Transverse colon (tissue), 4 donors: ENCODE measurements around the gene PRRC1. TPM values are rescaled to one million over a fixed set of nuclear protein-coding genes. Genes with fewer than 3 reads are reported as not detected.

Experiments used
- DNase-seq: peaks from one replicate; pipeline ENCODE4 v3.0.0-alpha.2; 2019
- H3K27ac ChIP-seq, 4 donors: fragments of 200-600 bp; sonication (generic); 2 replicates each; pipeline ENCODE4 v1.5.1; 2016 to 2018; ENCODE audit warnings: inconsistent platforms in 4 of 4
- H3K27me3 ChIP-seq: fragments of 200-600 bp; sonication (generic); 2 replicates; pipeline ENCODE4 v1.5.1; 2017; ENCODE audit warnings: inconsistent platforms
- H3K36me3 ChIP-seq, 4 donors: fragments of 200-600 bp; sonication (generic); 2 replicates each; pipeline ENCODE4 v1.5.1; 2017 to 2019; ENCODE audit warnings: inconsistent platforms in 4 of 4
- H3K4me1 ChIP-seq, 4 donors: fragments of 200-600 bp; sonication (generic); 2 replicates each; pipeline ENCODE4 v1.5.1; 2017 to 2020; ENCODE audit warnings: inconsistent platforms in 4 of 4
- H3K4me3 ChIP-seq, 4 donors: fragments of 200-600 bp; sonication (generic); 1 replicate in 1 of 4; 2 replicates in 3 of 4; pipeline versions ENCODE4 v1.5.1 to v1.6.1; 2017 to 2019; ENCODE audit warnings: inconsistent platforms in 4 of 4
- H3K9me3 ChIP-seq, 2 donors: fragments of 200-600 bp; sonication (generic); 2 replicates each; pipeline ENCODE4 v1.5.1; 2017 to 2019; ENCODE audit warnings: inconsistent platforms in 2 of 2
- CTCF ChIP-seq, 5 experiments: fragments of 200-600 bp in 3 of 5; fragments of 450-650 bp in 2 of 5; sonication (generic) in 3 of 5; IDR thresholded peaks; 1 replicate in 2 of 5; 2 replicates in 3 of 5; pipeline ENCODE4 v1.5.1; 2016 to 2017; ENCODE audit warnings: antibody characterized with exemption in 5 of 5, inconsistent platforms in 3 of 5, mild to moderate bottlenecking in 2 of 5, moderate library complexity in 1 of 5
- EP300 ChIP-seq: sonication (generic); formaldehyde crosslinking; IDR thresholded peaks from one replicate; pipeline ENCODE4 v1.6.1; 2017; ENCODE audit warnings: antibody characterized with exemption, low read depth
- POLR2A ChIP-seq: fragments of 450-650 bp; IDR thresholded peaks from one replicate; pipeline ENCODE4 v1.6.1; 2016; ENCODE audit warnings: antibody characterized with exemption, mild to moderate bottlenecking, moderate library complexity
- POLR2AphosphoS5 ChIP-seq, 3 donors: sonication (generic); formaldehyde crosslinking; IDR thresholded peaks; one replicate each; pipeline ENCODE4 v1.6.1; 2016; ENCODE audit warnings: antibody characterized with exemption in 3 of 3
- WGBS, 2 donors: methylation state at CpG; one replicate each; pipeline ENCODE4 v1.1.5; 2018; ENCODE audit warnings: low coverage in 1 of 2; 5-methylcytosine and 5-hydroxymethylcytosine counted together
- in situ Hi-C, 4 donors: fragments of 200-750 bp; cut with MboI; loops; one replicate each; pipeline versions ENCODE4 v1.15.0 to v1.15.1; 2017; ENCODE audit warnings: low sequenced_read_pairs in 3 of 4, low pct_ligation_motif_present in 1 of 4, low pct_unique_long_range_greater_than_20kb in 1 of 4
- intact Hi-C: fragments of 100-400 bp; cut with DNase I; formaldehyde crosslinking; loops from one replicate; pipeline ENCODE4 v1.15.1; 2023; ENCODE audit warnings: low total_unique reads
- total RNA-seq, 4 donors: library from RNA; depleted of rRNA; stranded (reverse); fragments of >200 nt; gene quantifications; one replicate each; pipeline ENCODE4 v1.1.0, GENCODE V29; 2016

Gene PRRC1
- total RNA-seq, 4 donors from 2014 or later: 11.2 to 56.0 (median 29.4) TPM

- 73 to 82% methylated on average over 3 of the region's 3 CpGs for WGBS, 2 donors
- no peak for DNase-seq
- in situ Hi-C loops (loop anchor here in 1 of 4 donors (25.0 kb wide), 1 partner anchor 913 kb away; no protein-coding TSS in a partner anchor), intact Hi-C loops (no loop called here)
- Histone ChIP-seq H3K9me3 (no peaks in the 10 kb centered on the region), H3K4me3 (no peak overlapping the region), H3K27ac (no peak overlapping the region), H3K36me3 (no peaks in the 10 kb centered on the region), H3K4me1 (peaks cover 0 to 7% (median 0%) of the 10 kb centered on the region in 4 donors), H3K27me3 (no peaks in the 10 kb centered on the region)
- TF ChIP-seq CTCF (IDR thresholded peaks at IDR 0.05) (no peak), POLR2A (no peak), POLR2AphosphoS5 (IDR thresholded peaks at IDR 0.05) (no peak), EP300 (no peak)
These were observed 81.9 kb downstream of the PRRC1 start for GRCh38 chr5:127599320-127599719.

- H3K4me3 ChIP-seq: no peak overlapping the region
- H3K27ac ChIP-seq: no peak overlapping the region
- TF ChIP-seq POLR2AphosphoS5 (IDR thresholded peaks at IDR 0.05) (no peak), CTCF (IDR thresholded peaks at IDR 0.05) (no peak), EP300 (no peak), POLR2A (no peak)
- no peaks in the 10 kb centered on the region for H3K36me3 ChIP-seq
- in situ Hi-C loops (loop anchor here in 1 of 4 donors (25.0 kb wide), 1 partner anchor 912 kb away; no protein-coding TSS in a partner anchor), intact Hi-C loops (no loop called here)
- DNase-seq: no peak
- 79 to 89% methylated on average over 3 to 4 of the region's 4 CpGs for WGBS, 2 donors
- no peaks in the 10 kb centered on the region for H3K9me3 ChIP-seq
- peaks cover 0 to 7% (median 0%) of the 10 kb centered on the region in 4 donors for H3K4me1 ChIP-seq
- no peaks in the 10 kb centered on the region for H3K27me3 ChIP-seq
These were observed 82.4 kb downstream of the PRRC1 start for GRCh38 chr5:127599847-127600246.

- intact Hi-C loops (no loop called here), in situ Hi-C loops (no loop called here)
- no peaks in the 10 kb centered on the region for H3K36me3 ChIP-seq
- 65 to 67% methylated on average over 1 of the region's 1 CpG for WGBS, 2 donors
- H3K27me3 ChIP-seq: no peaks in the 10 kb centered on the region
- DNase-seq: no peak
- H3K27ac ChIP-seq: no peak overlapping the region
- H3K4me3 ChIP-seq: no peak overlapping the region
- peaks cover 0 to 7% (median 0%) of the 10 kb centered on the region in 4 donors for H3K4me1 ChIP-seq
- H3K9me3 ChIP-seq: no peaks in the 10 kb centered on the region
- TF ChIP-seq POLR2AphosphoS5 (IDR thresholded peaks at IDR 0.05): no peak
- TF ChIP-seq CTCF (IDR thresholded peaks at IDR 0.05): no peak
- TF ChIP-seq POLR2A: no peak
- no peak for TF ChIP-seq EP300
These were observed 83.7 kb downstream of the PRRC1 start for GRCh38 chr5:127601111-127601510.

GRCh38 chr5:127601601-127602000 is 84.2 kb downstream of the PRRC1 start:
- in situ Hi-C loops: no loop called here
- WGBS, 2 donors: 83 to 93% methylated on average over 4 of the region's 4 CpGs
- Histone ChIP-seq H3K4me3 (no peak overlapping the region), H3K9me3 (no peaks in the 10 kb centered on the region), H3K4me1 (peaks cover 0 to 7% (median 0%) of the 10 kb centered on the region in 4 donors), H3K36me3 (no peaks in the 10 kb centered on the region), H3K27me3 (no peaks in the 10 kb centered on the region), H3K27ac (no peak overlapping the region)
- DNase-seq: no peak
- TF ChIP-seq POLR2A (no peak), EP300 (no peak), POLR2AphosphoS5 (IDR thresholded peaks at IDR 0.05) (no peak), CTCF (IDR thresholded peaks at IDR 0.05) (no peak)
- intact Hi-C loops: no loop called here
